CD4-positive, alpha-beta T cell (primary cell): ENCODE measurements around the gene WDR13. TPM values are rescaled to one million over a fixed set of nuclear protein-coding genes. Genes with fewer than 3 reads are reported as not detected.

Experiments
- ATAC-seq: fragments of 200-7000 bp; cut with Tn5 transposase; one replicate; pipeline ENCODE4 v1.10.0; 2022; ENCODE audit warnings: mild to moderate bottlenecking; ENCODE audit not compliant: poor library complexity
- CTCF ChIA-PET: fragments of 350-600 bp; sonication (Branson Sonifier 250); formaldehyde crosslinking; loops from one replicate; lab custom pipeline; 2021; ENCODE audit warnings: antibody characterized with exemption, inconsistent platforms; lab: Charles Lee
- POLR2A ChIA-PET: fragments of 350-600 bp; sonication (Branson Sonifier 250); formaldehyde crosslinking; loops from one replicate; lab custom pipeline; 2021; ENCODE audit warnings: antibody characterized with exemption, inconsistent platforms; lab: Charles Lee
- DNase-seq, 14 experiments: peaks; one replicate each; pipeline ENCODE4 v3.0.0-alpha.2; 2013 to 2020; ENCODE audit warnings: mixed read lengths in 2 of 14
- H3K27ac ChIP-seq, 2 donors: one replicate each; pipeline versions ENCODE4 v1.5.1 to v1.7.0; 2013; ENCODE audit warnings: low read length in 2 of 2, low read depth in 1 of 2, mild to moderate bottlenecking in 1 of 2
- H3K27me3 ChIP-seq, 2 experiments: 1 replicate in 1 of 2; 2 replicates in 1 of 2; pipeline versions ENCODE4 v1.6.1 to v1.7.0; 2013; ENCODE audit warnings: low read length in 2 of 2, control low read depth in 1 of 2, mild to moderate bottlenecking in 1 of 2, moderate library complexity in 1 of 2; ENCODE audit not compliant: insufficient read depth in 2 of 2, control insufficient read depth in 1 of 2
- H3K36me3 ChIP-seq: one replicate; pipeline ENCODE4 v1.6.1; 2013; ENCODE audit warnings: low read length, control low read depth; ENCODE audit not compliant: insufficient read depth
- H3K4me1 ChIP-seq: one replicate; pipeline ENCODE4 v1.6.1; 2013; ENCODE audit warnings: low read length, control low read depth; ENCODE audit not compliant: insufficient read depth
- H3K4me3 ChIP-seq: one replicate; pipeline ENCODE4 v1.5.1; 2013; ENCODE audit warnings: mild to moderate bottlenecking, low read length, moderate library complexity
- H3K9me3 ChIP-seq, 2 experiments: 1 replicate in 1 of 2; 2 replicates in 1 of 2; pipeline versions ENCODE4 v1.6.1 to v1.7.0; 2013; ENCODE audit warnings: low read length in 2 of 2, mild to moderate bottlenecking in 2 of 2, control low read depth in 1 of 2, moderate library complexity in 1 of 2; ENCODE audit not compliant: control insufficient read depth in 1 of 2, insufficient read depth in 1 of 2
- H3K27ac Mint-ChIP-seq: one replicate; pipeline ENCODE4 v1.8.0; 2020; ENCODE audit warnings: mixed read lengths
- H3K27me3 Mint-ChIP-seq: one replicate; pipeline ENCODE4 v1.8.0; 2021; ENCODE audit warnings: mixed read lengths
- H3K36me3 Mint-ChIP-seq: one replicate; pipeline ENCODE4 v1.8.0; 2021; ENCODE audit warnings: low read depth, mixed read lengths
- H3K4me1 Mint-ChIP-seq: one replicate; pipeline ENCODE4 v1.8.0; 2021; ENCODE audit warnings: low read depth, mixed read lengths
- H3K4me3 Mint-ChIP-seq: one replicate; pipeline ENCODE4 v1.8.0; 2020; ENCODE audit warnings: mild to moderate bottlenecking, mixed read lengths
- H3K9me3 Mint-ChIP-seq: one replicate; pipeline ENCODE4 v1.8.0; 2020; ENCODE audit warnings: mixed read lengths
- CTCF ChIP-seq: fragments of 200-600 bp; IDR thresholded peaks from one replicate; pipeline ENCODE4 v1.8.0; 2022; ENCODE audit warnings: antibody characterized with exemption, mild to moderate bottlenecking
- intact Hi-C, 2 experiments: fragments of 100-400 bp; cut with DNase I in 1 of 2; cut with micrococcal nuclease in 1 of 2; formaldehyde crosslinking; loops; one replicate each; pipeline versions ENCODE4 v1.15.1 to v1.9.0; 2023 to 2025; cut with DNase I, micrococcal nuclease
- total RNA-seq, 174 experiments: library from RNA in 2 of 174; stranded (reverse) in 2 of 174; gene quantifications; one replicate each; pipeline ENCODE4 v1.2.3 and lab custom pipeline; 2021 to 2026

Gene WDR13
- total RNA-seq, 2 experiments from 2014 or later, result 37.9 to 43.4 TPM

DNA sequence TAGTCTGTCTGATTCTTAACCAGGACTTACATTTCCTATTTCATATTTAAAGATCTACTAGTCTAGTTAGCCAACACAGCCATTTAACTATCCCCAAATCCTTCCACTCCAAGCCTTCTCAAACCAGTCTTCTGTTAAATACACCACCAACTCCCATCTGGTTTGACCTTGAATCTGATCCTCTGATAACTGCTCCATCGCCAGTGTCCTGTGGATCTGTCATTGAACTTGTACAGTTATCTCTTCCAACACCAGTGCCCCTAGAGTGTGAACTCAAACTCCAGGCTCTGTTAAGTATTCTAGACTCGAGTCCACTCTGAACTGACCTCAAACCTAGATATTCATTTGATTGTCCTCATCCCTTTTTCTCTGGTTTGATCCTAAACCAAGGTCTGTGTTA, 14.4 kb downstream of the WDR13 start:
- DNase-seq, result no peak
- no peaks in the 10 kb centered on the region for H3K9me3 Mint-ChIP-seq
- Histone ChIP-seq H3K36me3 (no peaks in the 10 kb centered on the region), H3K4me1 (no peaks in the 10 kb centered on the region), H3K27me3 (no peaks in the 10 kb centered on the region), H3K4me3 (no peak overlapping the region), H3K27ac (no peak overlapping the region), H3K9me3 (no peaks in the 10 kb centered on the region)
- ATAC-seq, result no peak
- H3K27ac Mint-ChIP-seq, result no peak overlapping the region
- no peaks in the 10 kb centered on the region for H3K27me3 Mint-ChIP-seq
- ChIA-PET POLR2A (no interaction called here), CTCF (no interaction called here)
- intact Hi-C loops, result no loop called here
- no peaks in the 10 kb centered on the region for H3K4me1 Mint-ChIP-seq
- no peaks in the 10 kb centered on the region for H3K36me3 Mint-ChIP-seq
- no peak for TF ChIP-seq CTCF
- H3K4me3 Mint-ChIP-seq, result no peak overlapping the region

DNA sequence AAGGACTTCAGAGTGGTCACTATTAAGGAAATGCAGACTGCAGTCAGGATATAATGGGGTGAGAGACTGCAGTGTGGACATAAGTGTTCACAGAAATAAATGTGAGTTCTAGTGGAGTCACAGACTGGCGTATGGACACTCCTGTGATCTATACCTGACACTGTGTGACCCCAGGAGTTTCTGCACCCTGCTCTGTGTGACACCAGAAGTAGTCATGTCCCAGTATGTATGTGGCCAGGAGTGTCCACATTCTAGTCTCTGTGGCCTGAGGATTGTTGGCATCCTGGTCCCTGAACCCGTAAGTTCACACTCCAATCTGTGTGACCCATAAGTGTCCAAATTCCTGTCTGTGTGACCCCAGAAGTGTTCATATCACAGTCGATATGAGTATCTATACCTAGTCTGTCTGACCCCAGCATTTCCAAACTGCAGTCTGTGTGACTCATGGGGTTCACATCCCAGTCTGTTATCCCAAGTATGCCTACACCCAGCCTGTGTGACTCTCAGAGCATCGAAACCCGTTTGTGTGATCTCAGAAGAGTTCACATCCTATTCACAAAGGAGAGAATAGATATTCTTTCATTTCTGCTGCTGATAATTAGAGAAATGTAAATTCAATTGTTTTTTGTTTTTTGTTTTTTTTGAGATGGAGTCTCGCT, 16.3 kb downstream of the WDR13 start:
- intact Hi-C loops, result no loop called here
- H3K27ac Mint-ChIP-seq, result no peak overlapping the region
- Histone ChIP-seq H3K27me3 (no peaks in the 10 kb centered on the region), H3K9me3 (no peaks in the 10 kb centered on the region), H3K4me1 (no peaks in the 10 kb centered on the region), H3K4me3 (no peak overlapping the region), H3K27ac (no peak overlapping the region), H3K36me3 (no peaks in the 10 kb centered on the region)
- H3K27me3 Mint-ChIP-seq, result no peaks in the 10 kb centered on the region
- ChIA-PET CTCF (no interaction called here), POLR2A (no interaction called here)
- H3K4me3 Mint-ChIP-seq, result no peak overlapping the region
- ATAC-seq, result no peak
- TF ChIP-seq CTCF, result no peak
- no peaks in the 10 kb centered on the region for H3K4me1 Mint-ChIP-seq
- DNase-seq, result no peak
- H3K36me3 Mint-ChIP-seq, result no peaks in the 10 kb centered on the region
- no peaks in the 10 kb centered on the region for H3K9me3 Mint-ChIP-seq

DNA sequence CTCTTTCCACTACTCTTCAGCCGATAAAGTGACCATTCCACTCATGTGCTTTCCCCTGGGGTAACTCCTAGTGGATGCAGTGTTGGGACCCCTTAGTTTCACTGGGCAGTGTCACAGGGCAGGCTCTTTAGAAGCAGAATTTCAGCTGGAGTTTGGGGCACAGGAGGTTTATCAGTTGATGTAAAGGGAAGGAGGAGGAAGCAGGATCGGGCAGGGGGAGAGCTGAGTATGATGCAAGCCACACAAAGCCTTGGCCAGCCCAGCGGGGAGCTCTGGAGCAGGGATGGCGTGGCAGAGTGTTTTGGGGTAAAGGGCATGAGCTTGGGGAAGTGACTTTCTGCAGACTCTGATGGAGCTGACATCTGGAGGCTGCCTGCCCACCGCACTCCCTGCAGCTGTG, 19.3 kb downstream of the WDR13 start:
- no peaks in the 10 kb centered on the region for H3K27me3 ChIP-seq
- Mint-ChIP-seq H3K27me3 (no peaks in the 10 kb centered on the region), H3K4me1 (no peaks in the 10 kb centered on the region), H3K9me3 (no peaks in the 10 kb centered on the region), H3K27ac (no peak overlapping the region), H3K36me3 (no peaks in the 10 kb centered on the region), H3K4me3 (no peak overlapping the region)
- no peak overlapping the region for H3K27ac ChIP-seq
- DNase-seq, result no peak
- intact Hi-C loops, result no loop called here
- POLR2A ChIA-PET, result no interaction called here
- no peak overlapping the region for H3K4me3 ChIP-seq
- no peaks in the 10 kb centered on the region for H3K36me3 ChIP-seq
- no peak for ATAC-seq
- H3K9me3 ChIP-seq, result no peaks in the 10 kb centered on the region
- TF ChIP-seq CTCF, result no peak
- CTCF ChIA-PET, result no interaction called here
- H3K4me1 ChIP-seq, result no peaks in the 10 kb centered on the region
